OCI-LY7 (cell line): ENCODE data around the gene MIP. TPM values are rescaled to one million over a fixed set of nuclear protein-coding genes. Genes with fewer than 3 reads are reported as not detected.

Experiments
- BruUV-seq: library from RNA; stranded (reverse); fragments of 400-500 nt; replicated peaks from 2 replicates; lab custom pipeline; 2021; lab: Mats Ljungman, UMichigan
- CTCF ChIA-PET: fragments of 300-600 bp; sonication (Branson Sonifier 250); formaldehyde crosslinking; loops from one replicate; lab custom pipeline; 2022; ENCODE audit warnings: antibody characterized with exemption; ENCODE audit not compliant: unreplicated experiment; lab: Charles Lee
- POLR2A ChIA-PET: fragments of 300-600 bp; sonication (Branson Sonifier 250); formaldehyde crosslinking; loops from one replicate; lab custom pipeline; 2022; ENCODE audit warnings: antibody characterized with exemption; lab: Charles Lee
- DNase-seq: peaks from one replicate; pipeline ENCODE4 v3.0.0-alpha.2; 2015; ENCODE audit warnings: low spot score
- H2AFZ ChIP-seq: fragments of 200-600 bp; sonication (generic), shearing (Covaris generic); 2 replicates; pipeline ENCODE4 v1.6.1; 2014; ENCODE audit warnings: mild to moderate bottlenecking, antibody characterized with exemption, low read length, moderate library complexity
- H3K27ac ChIP-seq: fragments of 200-600 bp; sonication (generic); 2 replicates; pipeline ENCODE4 v1.5.1; 2014; ENCODE audit warnings: mixed run types, low read depth, mild to moderate bottlenecking, moderate library complexity, low read length, inconsistent platforms; ENCODE audit not compliant: poor library complexity, severe bottlenecking
- H3K36me3 ChIP-seq: fragments of 200-600 bp; sonication (generic); 2 replicates; pipeline ENCODE4 v1.6.1; 2014; ENCODE audit warnings: mild to moderate bottlenecking, antibody characterized with exemption, low read length, moderate library complexity, mixed read lengths; ENCODE audit not compliant: insufficient read depth
- H3K4me1 ChIP-seq: fragments of 200-600 bp; sonication (generic); 2 replicates; pipeline ENCODE4 v1.5.1; 2014; ENCODE audit warnings: mild to moderate bottlenecking, low read length; ENCODE audit not compliant: insufficient read depth, poor library complexity, severe bottlenecking
- H3K4me2 ChIP-seq: fragments of 200-600 bp; sonication (generic); 2 replicates; pipeline ENCODE4 v1.6.1; 2014; ENCODE audit warnings: mild to moderate bottlenecking, low read length
- H3K4me3 ChIP-seq: fragments of 200-600 bp; sonication (generic); 2 replicates; pipeline ENCODE4 v1.5.1; 2014; ENCODE audit warnings: mild to moderate bottlenecking, low read depth, low read length; ENCODE audit not compliant: poor library complexity, severe bottlenecking
- H3K79me2 ChIP-seq: fragments of 200-600 bp; sonication (generic); 2 replicates; pipeline ENCODE4 v1.6.1; 2016; ENCODE audit warnings: low read depth, mild to moderate bottlenecking, low read length, moderate library complexity, mixed read lengths; ENCODE audit not compliant: insufficient read depth
- H3K9me2 ChIP-seq: fragments of 200-600 bp; sonication (generic); 2 replicates; pipeline ENCODE4 v1.6.1; 2016; ENCODE audit warnings: mild to moderate bottlenecking, low read length, mixed read lengths; ENCODE audit not compliant: insufficient read depth
- H3K9me3 ChIP-seq: fragments of 200-600 bp; sonication (generic); 2 replicates; pipeline ENCODE4 v1.6.1; 2014; ENCODE audit warnings: mild to moderate bottlenecking, mixed run types, low read length, mixed read lengths
- H4K20me1 ChIP-seq: fragments of 200-600 bp; sonication (generic); 2 replicates; pipeline ENCODE4 v1.6.1; 2014; ENCODE audit warnings: mild to moderate bottlenecking, antibody characterized with exemption, low read length, moderate library complexity, mixed read lengths; ENCODE audit not compliant: insufficient read depth
- EZH2phosphoT487 ChIP-seq: fragments of 200-600 bp; sonication (generic); IDR thresholded peaks from 2 replicates; pipeline ENCODE4 v1.6.1; 2018; ENCODE audit warnings: low read depth, borderline replicate concordance, mild to moderate bottlenecking, mixed run types, antibody characterized with exemption, low read length, moderate library complexity, mixed read lengths
- intact Hi-C: fragments of 100-400 bp; cut with micrococcal nuclease; formaldehyde crosslinking; loops from one replicate; pipeline ENCODE4 v1.10.0; 2022; ENCODE audit not compliant: unreplicated experiment
- total RNA-seq, 2 experiments: library from RNA; depleted of rRNA in 1 of 2; stranded (reverse); fragments of >200 nt in 1 of 2; shearing (Covaris generic) in 1 of 2; gene quantifications; 2 replicates each; pipeline ENCODE4 v1.2.3, GENCODE V29; 2014 to 2022
- TF ChIP-seq, protein P1 (sequence below): fragments of 200-600 bp; sonication (generic); conservative IDR thresholded peaks from 2 replicates; pipeline ENCODE4 v1.5.1; 2014; ENCODE audit warnings: mild to moderate bottlenecking, antibody characterized with exemption, low read length, moderate library complexity, mixed read lengths

Gene MIP
- total RNA-seq, 2 experiments from 2014 or later, result 0.57 TPM; not detected in 1

DNA sequence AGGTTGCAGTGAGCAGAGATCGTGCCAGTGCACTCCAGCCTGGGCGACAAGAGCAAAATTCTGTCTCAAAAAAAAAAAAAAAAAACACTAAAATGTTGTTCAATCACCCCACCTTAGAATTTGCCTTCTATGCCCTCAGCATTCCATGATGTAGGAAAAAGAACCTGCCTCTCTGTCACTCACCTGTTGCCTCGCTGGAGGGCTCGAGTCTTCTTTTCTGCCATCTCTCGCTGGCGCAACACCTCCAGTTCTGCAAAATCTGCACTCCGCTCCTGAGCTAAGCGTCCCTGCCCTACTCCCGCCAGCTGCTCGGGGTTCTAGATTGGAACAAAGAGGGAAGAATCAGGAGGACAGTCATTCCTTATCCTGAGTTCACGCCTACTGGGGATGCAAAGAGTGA, 23.2 kb downstream of the MIP start:
- Histone ChIP-seq H3K4me3 (no peak overlapping the region), H3K9me3 (no peaks in the 10 kb centered on the region), H4K20me1 (no peaks in the 10 kb centered on the region), H3K36me3 (peaks cover 79% of the 10 kb centered on the region), H3K9me2 (no peaks in the 10 kb centered on the region), H3K27ac (no peak overlapping the region), H3K4me2 (no peak overlapping the region), H2AFZ (no peak overlapping the region), H3K4me1 (no peaks in the 10 kb centered on the region), H3K79me2 (peaks cover 6% of the 10 kb centered on the region)
- ChIA-PET POLR2A (no interaction called here), CTCF (no interaction called here)
- DNase-seq, result no peak
- intact Hi-C loops, result no loop called here
- BruUV-seq, result no TSS peak
- TF ChIP-seq EZH2phosphoT487, result no peak
- TF ChIP-seq, protein P1, sequence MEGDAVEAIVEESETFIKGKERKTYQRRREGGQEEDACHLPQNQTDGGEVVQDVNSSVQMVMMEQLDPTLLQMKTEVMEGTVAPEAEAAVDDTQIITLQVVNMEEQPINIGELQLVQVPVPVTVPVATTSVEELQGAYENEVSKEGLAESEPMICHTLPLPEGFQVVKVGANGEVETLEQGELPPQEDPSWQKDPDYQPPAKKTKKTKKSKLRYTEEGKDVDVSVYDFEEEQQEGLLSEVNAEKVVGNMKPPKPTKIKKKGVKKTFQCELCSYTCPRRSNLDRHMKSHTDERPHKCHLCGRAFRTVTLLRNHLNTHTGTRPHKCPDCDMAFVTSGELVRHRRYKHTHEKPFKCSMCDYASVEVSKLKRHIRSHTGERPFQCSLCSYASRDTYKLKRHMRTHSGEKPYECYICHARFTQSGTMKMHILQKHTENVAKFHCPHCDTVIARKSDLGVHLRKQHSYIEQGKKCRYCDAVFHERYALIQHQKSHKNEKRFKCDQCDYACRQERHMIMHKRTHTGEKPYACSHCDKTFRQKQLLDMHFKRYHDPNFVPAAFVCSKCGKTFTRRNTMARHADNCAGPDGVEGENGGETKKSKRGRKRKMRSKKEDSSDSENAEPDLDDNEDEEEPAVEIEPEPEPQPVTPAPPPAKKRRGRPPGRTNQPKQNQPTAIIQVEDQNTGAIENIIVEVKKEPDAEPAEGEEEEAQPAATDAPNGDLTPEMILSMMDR, result no peak

DNA sequence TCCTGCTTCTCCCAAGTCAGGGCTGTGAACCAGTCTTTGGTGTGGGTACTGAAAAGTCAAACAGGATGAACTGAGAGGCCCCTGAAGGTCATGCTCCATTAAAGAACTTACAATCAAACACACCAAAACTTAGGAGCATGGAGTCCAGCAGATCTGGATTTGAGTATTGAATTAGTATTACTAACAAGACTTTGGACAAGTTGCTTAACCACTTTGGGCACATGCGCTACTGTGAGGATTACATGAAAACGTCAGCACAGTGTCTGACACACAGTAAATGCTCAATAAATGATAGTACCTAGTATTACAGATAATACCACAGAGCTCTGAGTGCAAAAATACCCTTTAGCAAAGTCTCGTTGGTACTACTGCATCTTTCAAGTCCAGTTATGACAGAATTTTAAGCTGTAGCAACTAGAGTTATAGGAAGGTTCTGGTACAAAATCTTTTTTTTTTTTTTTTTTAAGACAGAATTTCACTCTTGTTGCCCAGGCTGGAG, 28.5 kb downstream of the MIP start:
- intact Hi-C loops, result no loop called here
- Histone ChIP-seq H3K79me2 (no peaks in the 10 kb centered on the region), H3K4me2 (no peak overlapping the region), H4K20me1 (no peaks in the 10 kb centered on the region), H3K27ac (no peak overlapping the region), H3K9me2 (no peaks in the 10 kb centered on the region), H2AFZ (no peak overlapping the region), H3K4me3 (no peak overlapping the region), H3K9me3 (no peaks in the 10 kb centered on the region), H3K36me3 (peaks cover 97% of the 10 kb centered on the region), H3K4me1 (no peaks in the 10 kb centered on the region)
- ChIA-PET CTCF (no interaction called here), POLR2A (interaction anchor here (0.6 to 1.8 kb wide), 6 partner anchors 10 to 720 kb away, joined by 3 to 5 read pairs (median 4); partner anchors contain the start of gene STAT2)
- TF ChIP-seq, protein P1, result no peak
- no TSS peak for BruUV-seq
- no peak for DNase-seq

DNA sequence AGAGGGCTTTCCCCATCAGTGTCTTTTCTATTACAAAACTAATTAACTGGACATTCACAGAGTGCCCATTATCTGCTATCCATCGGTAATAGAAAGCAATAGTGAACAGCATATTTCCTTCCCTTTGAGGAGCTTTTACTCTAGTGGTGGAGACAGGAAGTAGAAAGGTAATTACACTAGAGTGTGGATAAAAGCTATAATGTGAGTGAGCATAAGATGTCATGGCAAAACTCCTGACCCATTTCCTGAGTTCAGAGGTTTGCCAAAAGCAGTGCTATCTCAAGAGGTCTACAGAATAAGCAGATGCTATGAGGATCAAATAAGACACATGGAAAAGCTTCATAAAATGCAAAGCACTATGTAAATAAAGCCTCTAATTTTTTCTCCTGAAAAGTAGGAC, 29.3 kb downstream of the MIP start:
- DNase-seq, result no peak
- Histone ChIP-seq H3K27ac (no peak overlapping the region), H3K4me1 (no peaks in the 10 kb centered on the region), H3K4me2 (no peak overlapping the region), H3K79me2 (no peaks in the 10 kb centered on the region), H3K36me3 (peaks cover 97% of the 10 kb centered on the region), H3K9me3 (no peaks in the 10 kb centered on the region), H4K20me1 (no peaks in the 10 kb centered on the region), H3K4me3 (no peak overlapping the region), H3K9me2 (no peaks in the 10 kb centered on the region), H2AFZ (no peak overlapping the region)
- TF ChIP-seq, protein P1, result no peak
- no peak for TF ChIP-seq EZH2phosphoT487
- POLR2A ChIA-PET, result interaction anchor here (1.1 to 1.5 kb wide), 4 partner anchors 9 to 65 kb away, joined by 3 to 5 read pairs (median 4); partner anchors contain the start of gene STAT2
- intact Hi-C loops, result no loop called here
- BruUV-seq, result no TSS peak
- CTCF ChIA-PET, result no interaction called here
